IPS-20b (cell line): ENCODE results near the gene NELFA.

Experiments
- H3K27ac ChIP-seq: one replicate; pipeline ENCODE4 v1.5.1; 2013; ENCODE audit warnings: low read length
- H3K27me3 ChIP-seq: 2 replicates; pipeline ENCODE4 v1.6.1; 2013; ENCODE audit warnings: mild to moderate bottlenecking, low read length, inconsistent platforms; ENCODE audit not compliant: insufficient read depth
- H3K36me3 ChIP-seq: 2 replicates; pipeline ENCODE4 v1.6.1; 2013; ENCODE audit warnings: low read depth, mild to moderate bottlenecking, inconsistent platforms, low read length, moderate library complexity; ENCODE audit not compliant: insufficient read depth
- H3K4me1 ChIP-seq: 2 replicates; pipeline ENCODE4 v1.6.1; 2013; ENCODE audit warnings: mild to moderate bottlenecking, control low read depth, inconsistent platforms, low read length, moderate library complexity; ENCODE audit not compliant: insufficient read depth
- H3K4me3 ChIP-seq: 2 replicates; pipeline ENCODE4 v1.5.1; 2013; ENCODE audit warnings: mild to moderate bottlenecking, low read length, inconsistent platforms
- H3K9ac ChIP-seq: 2 replicates; pipeline ENCODE4 v1.6.1; 2013; ENCODE audit warnings: low read depth, mild to moderate bottlenecking, inconsistent platforms, low read length, moderate library complexity
- H3K9me3 ChIP-seq: 2 replicates; pipeline ENCODE4 v1.6.1; 2013; ENCODE audit warnings: mild to moderate bottlenecking, low read depth, low read length, inconsistent platforms; ENCODE audit not compliant: insufficient read depth

NELFA gene

GRCh38 chr4:1950369-1950768 lies 58.4 kb downstream of the NELFA start:
- H3K27ac ChIP-seq: no peak overlapping the region
- H3K4me3 ChIP-seq: no peak overlapping the region
- H3K27me3 ChIP-seq: no peaks in the 10 kb centered on the region
- no peaks in the 10 kb centered on the region for H3K4me1 ChIP-seq
- peaks cover 71% of the 10 kb centered on the region for H3K36me3 ChIP-seq
- H3K9me3 ChIP-seq: no peaks in the 10 kb centered on the region
- H3K9ac ChIP-seq: no peak overlapping the region

GRCh38 chr4:1948892-1949436 lies 59.8 kb downstream of the NELFA start:
- H3K27ac ChIP-seq: no peak overlapping the region
- no peaks in the 10 kb centered on the region for H3K4me1 ChIP-seq
- H3K4me3 ChIP-seq: no peak overlapping the region
- no peaks in the 10 kb centered on the region for H3K9me3 ChIP-seq
- H3K27me3 ChIP-seq: no peaks in the 10 kb centered on the region
- no peak overlapping the region for H3K9ac ChIP-seq
- H3K36me3 ChIP-seq: peaks cover 66% of the 10 kb centered on the region

GRCh38 chr4:1948232-1948631 lies 60.5 kb downstream of the NELFA start:
- no peak overlapping the region for H3K4me3 ChIP-seq
- no peaks in the 10 kb centered on the region for H3K27me3 ChIP-seq
- H3K4me1 ChIP-seq: no peaks in the 10 kb centered on the region
- peaks cover 66% of the 10 kb centered on the region for H3K36me3 ChIP-seq
- no peaks in the 10 kb centered on the region for H3K9me3 ChIP-seq
- no peak overlapping the region for H3K9ac ChIP-seq
- no peak overlapping the region for H3K27ac ChIP-seq

GRCh38 chr4:1945912-1946311 lies 62.9 kb downstream of the NELFA start:
- Histone ChIP-seq H3K36me3 (peaks cover 67% of the 10 kb centered on the region), H3K4me3 (no peak overlapping the region), H3K27me3 (no peaks in the 10 kb centered on the region)

GRCh38 chr4:1945124-1945895 lies 63.5 kb downstream of the NELFA start:
- Histone ChIP-seq H3K4me3 (no peak overlapping the region), H3K4me1 (no peaks in the 10 kb centered on the region), H3K36me3 (peaks cover 68% of the 10 kb centered on the region), H3K9me3 (no peaks in the 10 kb centered on the region), H3K27ac (no peak overlapping the region), H3K9ac (no peak overlapping the region), H3K27me3 (no peaks in the 10 kb centered on the region)

More at GRCh38 chr4:1945912-1946311, 62.9 kb downstream of the NELFA start:
- no peaks in the 10 kb centered on the region for H3K4me1 ChIP-seq
- no peak overlapping the region for H3K27ac ChIP-seq
- H3K9ac ChIP-seq: no peak overlapping the region
- H3K9me3 ChIP-seq: no peaks in the 10 kb centered on the region

- Histone ChIP-seq H3K9ac (no peak overlapping the region), H3K4me1 (peaks cover 3% of the 10 kb centered on the region; the same call in 1 of the 2 replicates), H3K27ac (no peak overlapping the region), H3K4me3 (no peak overlapping the region), H3K36me3 (peaks cover 74% of the 10 kb centered on the region), H3K9me3 (no peaks in the 10 kb centered on the region), H3K27me3 (no peaks in the 10 kb centered on the region)
These were observed 64.8 kb downstream of the NELFA start for GRCh38 chr4:1943928-1944327.

GRCh38 chr4:1940566-1940965 lies 68.2 kb downstream of the NELFA start:
- Histone ChIP-seq H3K27me3 (no peaks in the 10 kb centered on the region), H3K27ac (no peak overlapping the region), H3K36me3 (peaks cover 88% of the 10 kb centered on the region), H3K9me3 (no peaks in the 10 kb centered on the region), H3K4me3 (no peak overlapping the region), H3K9ac (no peak overlapping the region), H3K4me1 (peaks cover 3% of the 10 kb centered on the region; the same call in 1 of the 2 replicates)

GRCh38 chr4:1939664-1940509 lies 68.9 kb downstream of the NELFA start:
- H3K9ac ChIP-seq: no peak overlapping the region
- H3K9me3 ChIP-seq: no peaks in the 10 kb centered on the region
- H3K4me1 ChIP-seq: peaks cover 3% of the 10 kb centered on the region; the same call in 1 of the 2 replicates
- no peak overlapping the region for H3K4me3 ChIP-seq
- H3K27me3 ChIP-seq: no peaks in the 10 kb centered on the region
- no peak overlapping the region for H3K27ac ChIP-seq
- peaks cover 94% of the 10 kb centered on the region for H3K36me3 ChIP-seq

GRCh38 chr4:1938027-1938426 lies 70.7 kb downstream of the NELFA start:
- H3K4me3 ChIP-seq: no peak overlapping the region
- H3K27me3 ChIP-seq: no peaks in the 10 kb centered on the region
- H3K27ac ChIP-seq: no peak overlapping the region
- H3K9me3 ChIP-seq: no peaks in the 10 kb centered on the region
- peaks cover 3% of the 10 kb centered on the region; the same call in 1 of the 2 replicates for H3K4me1 ChIP-seq
- no peak overlapping the region for H3K9ac ChIP-seq
- peaks cover 79% of the 10 kb centered on the region for H3K36me3 ChIP-seq

GRCh38 chr4:1937550-1937949 lies 71.2 kb downstream of the NELFA start:
- Histone ChIP-seq H3K4me1 (peaks cover 3% of the 10 kb centered on the region; the same call in 1 of the 2 replicates), H3K36me3 (peaks cover 79% of the 10 kb centered on the region), H3K9ac (no peak overlapping the region), H3K27me3 (no peaks in the 10 kb centered on the region), H3K4me3 (no peak overlapping the region), H3K9me3 (no peaks in the 10 kb centered on the region), H3K27ac (no peak overlapping the region)

GRCh38 chr4:1933700-1934099 lies 75.1 kb downstream of the NELFA start:
- no peak overlapping the region for H3K4me3 ChIP-seq
- no peaks in the 10 kb centered on the region for H3K27me3 ChIP-seq
- no peaks in the 10 kb centered on the region for H3K9me3 ChIP-seq
- H3K27ac ChIP-seq: no peak overlapping the region
- no peak overlapping the region for H3K9ac ChIP-seq
- peaks cover 76% of the 10 kb centered on the region for H3K36me3 ChIP-seq
- H3K4me1 ChIP-seq: no peaks in the 10 kb centered on the region
